CD4-positive, alpha-beta T cell (primary cell): ENCODE data around the gene WNT2B. TPM values are rescaled to one million over a fixed set of nuclear protein-coding genes. Genes with fewer than 3 reads are reported as not detected.

Experiments used
- ATAC-seq: fragments of 200-7000 bp; cut with Tn5 transposase; one replicate; pipeline ENCODE4 v1.10.0; 2022; ENCODE audit warnings: mild to moderate bottlenecking; ENCODE audit not compliant: poor library complexity
- CTCF ChIA-PET: fragments of 350-600 bp; sonication (Branson Sonifier 250); formaldehyde crosslinking; loops from one replicate; lab custom pipeline; 2021; ENCODE audit warnings: antibody characterized with exemption, inconsistent platforms; lab: Charles Lee
- POLR2A ChIA-PET: fragments of 350-600 bp; sonication (Branson Sonifier 250); formaldehyde crosslinking; loops from one replicate; lab custom pipeline; 2021; ENCODE audit warnings: antibody characterized with exemption, inconsistent platforms; lab: Charles Lee
- DNase-seq, 14 experiments: peaks; one replicate each; pipeline ENCODE4 v3.0.0-alpha.2; 2013 to 2020; ENCODE audit warnings: mixed read lengths in 2 of 14
- H3K27ac ChIP-seq, 2 donors: one replicate each; pipeline versions ENCODE4 v1.5.1 to v1.7.0; 2013; ENCODE audit warnings: low read length in 2 of 2, low read depth in 1 of 2, mild to moderate bottlenecking in 1 of 2
- H3K27me3 ChIP-seq, 2 experiments: 1 replicate in 1 of 2; 2 replicates in 1 of 2; pipeline versions ENCODE4 v1.6.1 to v1.7.0; 2013; ENCODE audit warnings: low read length in 2 of 2, control low read depth in 1 of 2, mild to moderate bottlenecking in 1 of 2, moderate library complexity in 1 of 2; ENCODE audit not compliant: insufficient read depth in 2 of 2, control insufficient read depth in 1 of 2
- H3K36me3 ChIP-seq: one replicate; pipeline ENCODE4 v1.6.1; 2013; ENCODE audit warnings: low read length, control low read depth; ENCODE audit not compliant: insufficient read depth
- H3K4me1 ChIP-seq: one replicate; pipeline ENCODE4 v1.6.1; 2013; ENCODE audit warnings: low read length, control low read depth; ENCODE audit not compliant: insufficient read depth
- H3K4me3 ChIP-seq: one replicate; pipeline ENCODE4 v1.5.1; 2013; ENCODE audit warnings: mild to moderate bottlenecking, low read length, moderate library complexity
- H3K9me3 ChIP-seq, 2 experiments: 1 replicate in 1 of 2; 2 replicates in 1 of 2; pipeline versions ENCODE4 v1.6.1 to v1.7.0; 2013; ENCODE audit warnings: low read length in 2 of 2, mild to moderate bottlenecking in 2 of 2, control low read depth in 1 of 2, moderate library complexity in 1 of 2; ENCODE audit not compliant: control insufficient read depth in 1 of 2, insufficient read depth in 1 of 2
- H3K27ac Mint-ChIP-seq: one replicate; pipeline ENCODE4 v1.8.0; 2020; ENCODE audit warnings: mixed read lengths
- H3K27me3 Mint-ChIP-seq: one replicate; pipeline ENCODE4 v1.8.0; 2021; ENCODE audit warnings: mixed read lengths
- H3K36me3 Mint-ChIP-seq: one replicate; pipeline ENCODE4 v1.8.0; 2021; ENCODE audit warnings: low read depth, mixed read lengths
- H3K4me1 Mint-ChIP-seq: one replicate; pipeline ENCODE4 v1.8.0; 2021; ENCODE audit warnings: low read depth, mixed read lengths
- H3K4me3 Mint-ChIP-seq: one replicate; pipeline ENCODE4 v1.8.0; 2020; ENCODE audit warnings: mild to moderate bottlenecking, mixed read lengths
- H3K9me3 Mint-ChIP-seq: one replicate; pipeline ENCODE4 v1.8.0; 2020; ENCODE audit warnings: mixed read lengths
- CTCF ChIP-seq: fragments of 200-600 bp; IDR thresholded peaks from one replicate; pipeline ENCODE4 v1.8.0; 2022; ENCODE audit warnings: antibody characterized with exemption, mild to moderate bottlenecking
- intact Hi-C, 2 experiments: fragments of 100-400 bp; cut with DNase I in 1 of 2; cut with micrococcal nuclease in 1 of 2; formaldehyde crosslinking; loops; one replicate each; pipeline versions ENCODE4 v1.15.1 to v1.9.0; 2023 to 2025; cut with DNase I, micrococcal nuclease
- total RNA-seq, 174 experiments: library from RNA in 2 of 174; stranded (reverse) in 2 of 174; gene quantifications; one replicate each; pipeline ENCODE4 v1.2.3 and lab custom pipeline; 2021 to 2026

The WNT2B gene
- total RNA-seq, 2 experiments from 2014 or later = 0.33 to 0.67 TPM

GRCh38 chr1:112524251-112524650, 15.5 kb downstream of the WNT2B start:
- TF ChIP-seq CTCF = no peak
- no peak for ATAC-seq
- Mint-ChIP-seq H3K36me3 (peaks cover 4% of the 10 kb centered on the region), H3K27ac (no peak overlapping the region), H3K9me3 (no peaks in the 10 kb centered on the region), H3K4me1 (no peaks in the 10 kb centered on the region), H3K27me3 (no peaks in the 10 kb centered on the region), H3K4me3 (no peak overlapping the region)
- H3K27me3 ChIP-seq = no peaks in the 10 kb centered on the region
- H3K4me1 ChIP-seq = no peaks in the 10 kb centered on the region
- ChIA-PET POLR2A (interaction anchor here (0.5 kb wide), 1 partner anchor 13 kb away, joined by 3 read pairs; no protein-coding TSS in a partner anchor), CTCF (interaction anchor here (1.2 kb wide), 1 partner anchor 22 kb away, joined by 3 read pairs; no protein-coding TSS in a partner anchor)
- no peak overlapping the region for H3K4me3 ChIP-seq
- intact Hi-C loops = no loop called here
- no peak for DNase-seq
- no peak overlapping the region for H3K27ac ChIP-seq
- H3K9me3 ChIP-seq = no peaks in the 10 kb centered on the region
- no peaks in the 10 kb centered on the region for H3K36me3 ChIP-seq

DNA sequence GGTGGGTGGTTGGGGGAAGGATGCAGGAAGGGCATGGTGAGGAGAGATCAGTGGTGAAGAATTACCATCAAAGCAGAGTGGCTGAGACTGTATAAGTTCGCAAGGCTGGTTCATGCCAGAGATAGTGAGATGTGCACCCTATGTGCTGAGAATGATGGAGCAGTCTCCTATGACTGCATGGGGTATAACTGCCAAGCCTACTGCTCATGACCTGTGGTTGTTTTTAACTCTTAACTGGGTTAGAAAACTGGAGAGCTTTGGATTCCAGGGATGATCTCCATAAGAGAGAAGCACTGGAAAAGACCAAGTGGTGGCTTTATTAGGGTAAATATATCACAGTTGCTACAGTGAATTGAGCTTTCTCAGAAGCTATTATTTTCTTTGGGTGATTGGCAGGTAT, 16.2 kb downstream of the WNT2B start:
- peaks cover 4% of the 10 kb centered on the region for H3K36me3 Mint-ChIP-seq
- CTCF ChIA-PET = no interaction called here
- H3K4me1 ChIP-seq = no peaks in the 10 kb centered on the region
- H3K27me3 ChIP-seq = no peaks in the 10 kb centered on the region
- no peaks in the 10 kb centered on the region for H3K36me3 ChIP-seq
- ATAC-seq (no peak), DNase-seq (no peak)
- H3K9me3 ChIP-seq = no peaks in the 10 kb centered on the region
- no peaks in the 10 kb centered on the region for H3K4me1 Mint-ChIP-seq
- H3K27ac ChIP-seq = no peak overlapping the region
- H3K27ac Mint-ChIP-seq = no peak overlapping the region
- POLR2A ChIA-PET = no interaction called here
- no peaks in the 10 kb centered on the region for H3K27me3 Mint-ChIP-seq
- no peak for TF ChIP-seq CTCF
- intact Hi-C loops = no loop called here
- H3K9me3 Mint-ChIP-seq = no peaks in the 10 kb centered on the region
- H3K4me3 ChIP-seq = no peak overlapping the region
- H3K4me3 Mint-ChIP-seq = no peak overlapping the region

DNA sequence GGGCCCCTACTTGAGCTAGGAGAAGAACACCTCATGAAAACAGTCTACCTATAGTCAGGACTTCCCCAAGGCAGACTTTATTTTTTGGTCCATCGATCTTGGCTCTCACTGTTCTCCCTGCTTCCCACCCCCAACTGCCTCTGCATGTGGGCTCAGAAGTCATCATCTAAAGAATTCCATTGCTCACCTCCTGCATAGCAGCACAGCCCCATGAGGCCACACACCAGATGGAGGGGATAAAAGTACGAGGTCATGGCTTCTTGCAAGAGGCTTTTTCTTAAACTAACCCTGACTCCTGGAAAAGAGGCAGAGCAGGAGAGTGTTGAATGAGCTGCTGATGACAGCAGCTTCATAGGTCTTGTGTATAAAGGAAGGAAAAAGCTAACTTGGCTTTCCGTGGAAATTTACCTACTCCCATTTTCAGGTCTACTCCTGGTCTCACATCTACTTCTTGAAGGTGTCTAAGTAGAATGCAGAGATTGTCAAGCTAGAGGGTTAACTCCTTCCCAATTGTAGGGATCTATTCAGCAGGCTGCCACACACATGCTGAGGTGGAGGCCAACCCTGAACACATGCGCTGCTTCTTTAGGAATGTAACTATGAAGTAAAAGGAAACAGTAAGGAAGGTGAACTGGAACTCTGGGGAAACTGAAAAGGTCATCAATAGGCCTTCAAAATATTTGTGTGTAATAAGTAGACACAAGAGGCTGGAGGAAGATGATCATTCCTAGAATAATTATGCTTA, 18.7 kb downstream of the WNT2B start:
- Mint-ChIP-seq H3K9me3 (no peaks in the 10 kb centered on the region), H3K36me3 (peaks cover 9% of the 10 kb centered on the region), H3K27me3 (no peaks in the 10 kb centered on the region), H3K4me1 (no peaks in the 10 kb centered on the region), H3K27ac (no peak overlapping the region), H3K4me3 (no peak overlapping the region)
- Histone ChIP-seq H3K36me3 (no peaks in the 10 kb centered on the region), H3K4me3 (no peak overlapping the region), H3K4me1 (no peaks in the 10 kb centered on the region), H3K9me3 (no peaks in the 10 kb centered on the region), H3K27me3 (no peaks in the 10 kb centered on the region), H3K27ac (no peak overlapping the region)
- DNase-seq (no peak), ATAC-seq (no peak)
- CTCF ChIA-PET = no interaction called here
- POLR2A ChIA-PET = no interaction called here
- no peak for TF ChIP-seq CTCF
- intact Hi-C loops = no loop called here
